GOT3 (cell line): ENCODE measurements around the gene LGR5.

Source experiments
- DNase-seq: peaks from one replicate; lab custom pipeline; 2025; ENCODE audit warnings: mixed read lengths; lab: John Stamatoyannopoulos, UW

The LGR5 gene

GRCh38 chr12:71599210-71599609 is 159.6 kb downstream of the LGR5 start:
- DNase-seq: no peak

DNA sequence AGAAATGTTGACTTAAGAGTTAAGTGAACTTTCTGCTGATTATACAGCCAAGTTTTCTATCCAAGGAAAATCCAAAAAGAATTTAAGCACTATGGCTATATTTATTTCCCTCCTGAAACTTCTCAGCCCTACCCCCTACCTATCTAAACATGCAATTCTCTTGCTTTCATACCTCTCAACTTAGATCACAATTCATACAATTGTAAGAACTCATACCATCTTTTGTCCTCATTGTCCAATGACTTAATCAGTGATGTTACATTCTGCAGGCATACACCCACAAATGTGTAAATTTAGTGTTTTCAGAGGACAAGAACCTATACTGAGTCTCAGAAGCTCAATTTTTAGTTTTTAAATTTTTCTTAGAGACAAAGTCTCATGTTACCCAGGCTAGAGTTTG is 161.9 kb downstream of the LGR5 start:
- no peak for DNase-seq

DNA sequence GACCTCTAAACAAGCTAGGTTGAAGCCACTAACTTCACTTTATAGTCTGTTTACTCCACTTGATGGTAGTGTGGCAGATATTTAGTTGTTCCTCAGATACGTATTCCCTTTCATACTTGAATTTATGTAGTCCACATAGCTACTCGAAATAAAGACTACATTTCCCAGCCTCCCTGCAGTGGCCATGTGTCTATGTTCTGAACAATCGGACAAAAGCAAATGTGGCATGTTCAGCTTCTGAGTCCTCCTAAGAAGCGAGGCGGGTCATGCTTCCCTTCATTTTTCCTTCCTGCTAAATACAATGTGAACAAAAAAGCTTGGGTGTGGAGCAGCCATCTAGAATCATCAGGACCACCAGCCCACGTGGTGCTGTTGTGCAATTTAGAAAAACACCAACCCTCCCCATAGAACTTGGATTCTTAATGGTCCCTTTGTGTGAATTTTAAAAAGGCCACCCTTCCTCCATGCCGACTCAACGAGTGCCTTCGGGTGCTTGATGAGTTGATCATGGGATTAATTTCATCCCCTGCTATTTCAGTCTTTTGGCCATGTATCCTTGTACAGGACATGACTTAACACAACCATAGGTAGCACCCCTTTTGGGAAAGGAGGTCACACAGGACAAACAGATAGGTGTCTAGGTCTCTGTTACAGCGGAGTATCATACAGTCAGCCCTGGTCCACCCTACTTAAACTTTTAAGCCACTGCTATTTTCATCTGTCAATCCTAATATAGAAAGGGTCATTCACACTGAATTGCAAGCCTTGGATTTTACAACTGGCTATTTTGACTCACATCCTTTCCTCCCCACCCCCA is 163.4 kb downstream of the LGR5 start:
- DNase-seq: no peak

DNA sequence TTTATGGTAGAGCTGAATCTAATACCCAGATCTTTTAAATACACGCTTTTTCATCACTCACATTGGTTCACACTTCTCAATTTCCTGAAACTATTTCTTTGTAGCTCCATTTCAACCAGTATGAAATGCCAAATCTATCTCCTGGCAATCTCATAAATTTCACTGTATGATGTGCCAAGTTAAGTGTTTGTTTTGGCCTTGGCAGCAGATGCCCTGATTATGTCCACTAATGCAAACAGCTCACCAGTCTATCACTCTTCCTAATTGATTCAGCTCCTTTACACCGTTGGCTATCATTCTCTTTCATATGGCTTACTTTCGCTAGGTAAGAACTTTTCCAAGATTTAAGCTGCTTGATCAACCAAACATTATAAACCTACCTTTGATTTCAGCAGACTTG is 165.4 kb downstream of the LGR5 start:
- no peak for DNase-seq

DNA sequence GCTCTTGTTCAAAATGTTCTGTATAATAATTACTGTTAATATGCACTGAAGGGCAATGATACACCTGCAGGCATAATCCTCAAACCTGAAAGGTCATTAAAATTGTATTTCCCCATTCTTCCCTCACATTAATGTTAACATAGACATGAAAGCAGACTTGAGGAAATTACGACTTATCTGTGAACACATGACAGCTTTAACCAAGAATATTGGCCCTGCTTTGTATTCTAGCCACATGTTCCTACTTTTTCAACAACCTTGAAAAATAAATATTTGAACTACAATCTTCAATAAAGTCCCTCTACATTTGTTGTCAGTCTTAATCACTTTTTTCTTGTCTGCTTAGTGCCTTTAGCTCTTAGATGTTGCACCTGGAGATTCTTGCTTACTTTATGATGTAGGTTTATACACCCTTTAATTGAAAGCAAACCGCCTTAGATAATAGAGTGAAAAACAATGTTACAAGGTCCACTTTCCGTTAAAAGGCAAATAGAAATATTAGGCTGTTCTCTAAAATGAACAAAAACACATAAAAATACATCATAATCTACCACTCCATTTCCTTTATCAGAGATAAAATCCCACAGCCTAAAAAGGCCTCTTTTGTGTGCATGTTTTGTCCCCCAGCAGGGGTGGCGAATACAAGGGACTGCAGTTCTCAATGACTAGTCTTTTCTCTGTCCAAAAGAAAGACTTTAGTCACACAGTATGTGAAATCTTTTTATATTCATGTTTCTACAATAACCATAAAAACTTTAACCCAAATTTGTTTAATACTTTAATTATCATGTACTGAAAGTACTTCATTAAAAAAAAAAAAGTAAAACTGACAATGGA is 168.1 kb downstream of the LGR5 start:
- DNase-seq: no peak

- no peak for DNase-seq
Measured at GRCh38 chr12:71610031-71610795, 170.6 kb downstream of the LGR5 start.

GRCh38 chr12:71621938-71622337 is 182.3 kb downstream of the LGR5 start:
- DNase-seq: no peak

GRCh38 chr12:71625476-71625875 is 185.9 kb downstream of the LGR5 start:
- no peak for DNase-seq

GRCh38 chr12:71626098-71626497 is 186.5 kb downstream of the LGR5 start:
- no peak for DNase-seq

- no peak for DNase-seq
Measured at GRCh38 chr12:71626768-71627167, 187.2 kb downstream of the LGR5 start.

DNA sequence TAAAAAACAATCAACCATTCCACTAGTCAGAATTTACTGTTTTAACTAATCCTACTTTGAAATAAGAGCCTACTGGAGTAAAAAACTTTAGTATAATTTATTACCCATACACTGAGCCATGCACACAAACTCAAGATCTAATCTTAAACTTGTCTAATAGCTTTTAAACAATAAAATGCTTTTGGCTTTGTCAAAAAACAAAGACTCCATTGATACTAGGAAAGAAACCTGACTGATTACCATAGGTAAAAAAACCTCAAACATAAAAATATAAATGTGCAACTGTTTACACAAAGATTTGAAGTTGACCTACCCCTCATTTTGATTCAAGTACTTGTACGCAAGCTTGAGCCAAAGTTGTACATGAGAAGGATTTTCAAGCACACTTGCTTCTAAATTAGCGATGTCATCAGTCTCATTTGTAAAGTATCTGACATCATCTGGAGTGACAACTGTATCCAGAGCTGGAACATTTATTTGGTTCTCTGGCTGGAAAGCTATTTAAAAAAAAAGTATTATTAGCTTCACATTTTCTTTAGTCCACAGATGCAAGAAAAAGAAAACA is 187.9 kb downstream of the LGR5 start:
- DNase-seq: no peak
